Superior temporal gyrus (tissue), 1 donor: Measurements from ENCODE around the gene AGPAT3.

Source experiments
- DNase-seq: peaks from one replicate; pipeline ENCODE4 v3.0.0-alpha.2; 2016; ENCODE audit errors: extremely low spot score

AGPAT3 gene

DNA sequence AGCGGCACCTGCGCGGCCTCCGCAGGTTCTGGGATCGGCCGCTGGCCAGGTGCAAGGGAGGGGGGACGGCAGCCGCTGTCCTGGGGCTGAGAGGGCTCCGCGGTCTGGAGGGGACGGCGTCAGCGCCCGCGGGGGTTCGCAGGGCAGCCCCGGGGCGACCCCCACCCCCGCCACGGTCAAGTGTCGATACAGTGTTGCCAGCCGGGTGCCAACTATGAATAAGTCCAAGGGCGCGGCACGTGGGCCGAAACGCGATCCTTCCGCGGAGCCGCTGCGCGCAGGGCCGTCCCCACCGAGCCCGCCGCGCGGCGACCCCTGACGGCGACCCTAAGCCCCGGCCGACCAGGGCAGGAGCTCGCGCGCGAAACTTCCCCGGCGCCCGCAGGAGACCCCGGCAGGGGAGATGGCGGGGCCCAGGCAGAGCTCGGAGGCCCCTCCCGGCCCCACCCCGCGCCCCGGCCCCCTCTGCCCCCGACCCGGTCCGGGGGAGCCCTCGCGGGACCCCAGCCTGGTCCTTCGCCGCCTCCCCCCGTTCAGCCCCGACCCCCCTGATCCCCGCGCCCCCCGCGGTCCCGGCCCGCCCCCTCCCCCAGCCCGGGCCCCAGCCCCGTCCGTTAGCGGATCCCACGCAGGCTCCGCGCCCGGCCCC is 586 bp upstream of the AGPAT3 start:
- DNase-seq = no peak

DNA sequence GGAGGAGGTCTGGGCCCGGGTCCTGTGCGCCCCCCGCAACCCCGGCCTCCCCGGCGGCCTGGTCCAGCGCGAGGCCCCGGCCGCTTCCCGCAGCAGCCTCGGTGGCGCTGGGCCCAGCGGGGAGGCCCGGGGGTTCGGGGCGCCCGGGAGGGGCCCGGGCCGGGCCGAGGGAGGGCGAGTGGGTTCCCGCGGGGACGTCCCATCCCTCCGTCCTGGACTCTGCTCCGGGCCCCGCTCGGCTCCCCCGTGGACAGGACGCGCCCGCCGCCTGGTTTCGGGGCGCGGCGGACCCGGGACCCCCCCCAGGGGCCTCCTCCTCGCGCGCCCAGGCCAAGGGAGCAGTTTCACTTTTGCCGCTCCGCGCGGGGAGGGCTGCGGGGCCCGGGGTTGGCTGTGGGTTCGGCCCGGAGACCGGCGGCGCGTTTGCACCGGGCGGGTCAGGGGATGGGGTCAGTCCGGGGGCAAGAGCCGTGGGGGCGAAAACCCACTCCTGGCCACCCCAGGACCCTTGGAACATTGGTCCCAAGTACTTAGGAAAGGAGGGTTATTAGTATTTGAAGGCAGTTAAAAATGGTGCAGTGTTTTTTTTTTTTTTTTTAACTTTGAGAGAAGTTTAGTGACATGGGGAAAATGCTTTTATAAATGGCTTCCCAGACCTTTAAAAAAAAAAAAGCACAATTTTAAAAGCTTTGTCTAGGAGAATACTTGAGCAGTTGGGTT is 677 bp downstream of the AGPAT3 start:
- DNase-seq = no peak

DNA sequence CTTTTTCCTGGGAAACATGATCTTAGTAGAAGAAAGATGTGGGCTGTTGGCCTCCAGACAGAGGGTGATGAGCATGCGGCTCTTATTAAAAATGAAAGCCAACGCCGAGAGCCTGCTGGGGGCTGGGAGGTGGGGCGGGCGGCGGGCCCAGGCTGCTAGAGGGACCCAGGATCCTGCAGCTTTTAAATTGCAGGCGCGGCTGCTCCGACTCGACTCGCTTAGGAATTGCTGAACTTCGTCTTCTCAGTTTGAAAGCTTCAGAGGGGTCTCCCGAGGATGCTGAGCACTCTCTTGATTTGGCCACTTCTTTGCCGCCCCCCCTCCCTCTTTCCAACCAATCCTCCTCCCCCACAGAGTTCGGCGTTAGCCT is 1.2 kb downstream of the AGPAT3 start:
- DNase-seq = peak; percentile 26

DNA sequence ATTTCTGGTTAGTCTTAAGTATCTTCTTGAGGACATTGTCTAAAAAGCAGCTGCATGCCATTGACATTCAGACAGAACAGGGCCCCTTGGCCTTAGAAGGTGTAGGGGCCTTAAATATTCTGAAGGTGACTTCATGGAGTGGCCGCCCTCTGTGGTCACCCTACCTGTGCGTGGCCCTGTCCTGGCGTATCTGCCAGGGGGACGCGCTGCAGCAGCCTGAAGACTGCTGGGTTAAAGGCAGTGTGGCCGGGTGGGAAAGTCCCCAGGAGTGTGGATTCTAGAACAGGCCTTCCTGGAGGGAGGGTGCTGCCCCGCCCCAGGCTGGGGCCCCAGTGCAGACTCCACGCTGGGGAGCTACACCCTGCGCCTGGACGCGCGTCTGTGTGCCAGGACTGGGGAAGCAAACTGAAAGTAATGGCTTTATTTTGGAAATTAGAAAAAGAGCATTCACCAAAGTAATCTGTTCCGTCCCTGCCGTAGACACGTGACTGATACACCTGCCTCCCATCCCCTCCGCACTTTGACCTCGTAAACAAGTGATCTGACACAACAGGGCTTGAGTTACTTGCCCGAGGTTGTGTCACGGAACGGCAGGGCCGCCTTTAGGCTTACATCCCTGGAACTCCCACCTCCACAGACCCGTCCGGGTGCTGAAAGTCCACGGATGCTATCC is 1.8 kb downstream of the AGPAT3 start:
- DNase-seq = no peak

DNA sequence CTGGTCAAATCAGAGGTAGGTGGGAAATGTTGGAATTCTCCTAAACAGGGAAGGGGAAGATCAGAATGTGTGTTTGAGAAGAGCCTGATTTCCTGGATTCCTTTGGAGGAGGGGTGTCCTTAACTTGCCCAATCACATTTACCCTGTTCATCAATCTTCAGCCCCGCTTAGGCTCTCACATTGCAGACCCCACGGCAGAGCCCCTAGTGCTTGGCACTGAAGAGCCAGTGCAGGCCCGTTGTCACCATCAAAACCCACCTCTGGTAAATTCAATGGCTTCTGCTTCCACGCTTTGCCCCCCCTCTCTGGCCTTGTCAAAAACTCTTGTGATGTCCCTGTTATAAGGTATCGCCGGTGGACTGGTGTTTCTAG is 2.3 kb downstream of the AGPAT3 start:
- DNase-seq = no peak

DNA sequence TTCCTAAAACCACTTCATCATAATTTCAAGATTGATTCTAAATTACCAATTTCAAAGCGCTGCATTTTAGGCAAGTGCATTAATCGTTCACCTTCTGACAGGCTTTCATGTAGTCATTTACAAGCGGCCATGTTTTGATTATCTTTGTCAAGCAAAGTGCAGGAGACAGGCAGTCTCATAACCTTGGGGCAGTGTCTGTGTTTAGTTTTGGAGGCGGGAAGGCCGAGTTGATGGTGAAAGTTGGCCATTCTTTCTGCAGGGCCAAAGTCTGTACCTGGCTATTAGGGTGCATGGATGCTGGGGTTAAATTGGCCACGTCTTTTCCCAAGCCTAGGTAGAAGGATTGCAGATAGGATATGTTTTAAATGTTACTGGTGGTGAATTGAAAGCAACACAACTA is 2.9 kb downstream of the AGPAT3 start:
- DNase-seq = no peak

DNA sequence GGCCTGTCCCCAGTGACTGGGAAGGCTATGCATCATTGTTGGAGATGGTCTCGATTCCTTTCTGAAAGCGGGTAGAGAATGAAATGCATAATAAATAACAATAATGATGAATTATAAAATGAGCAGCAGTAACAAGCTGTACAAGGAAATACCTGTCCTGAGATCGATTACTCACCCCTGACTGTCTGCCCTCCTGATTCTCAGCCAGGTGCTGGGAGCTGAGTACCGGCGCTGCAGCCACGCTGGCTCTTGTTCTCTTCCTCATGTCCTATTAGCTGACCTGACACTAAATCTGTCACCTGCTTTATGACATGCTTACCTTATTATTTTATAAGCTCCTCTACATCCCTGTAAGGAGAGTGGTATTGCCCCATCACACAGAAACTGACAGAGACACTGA is 3.4 kb downstream of the AGPAT3 start:
- no peak for DNase-seq

DNA sequence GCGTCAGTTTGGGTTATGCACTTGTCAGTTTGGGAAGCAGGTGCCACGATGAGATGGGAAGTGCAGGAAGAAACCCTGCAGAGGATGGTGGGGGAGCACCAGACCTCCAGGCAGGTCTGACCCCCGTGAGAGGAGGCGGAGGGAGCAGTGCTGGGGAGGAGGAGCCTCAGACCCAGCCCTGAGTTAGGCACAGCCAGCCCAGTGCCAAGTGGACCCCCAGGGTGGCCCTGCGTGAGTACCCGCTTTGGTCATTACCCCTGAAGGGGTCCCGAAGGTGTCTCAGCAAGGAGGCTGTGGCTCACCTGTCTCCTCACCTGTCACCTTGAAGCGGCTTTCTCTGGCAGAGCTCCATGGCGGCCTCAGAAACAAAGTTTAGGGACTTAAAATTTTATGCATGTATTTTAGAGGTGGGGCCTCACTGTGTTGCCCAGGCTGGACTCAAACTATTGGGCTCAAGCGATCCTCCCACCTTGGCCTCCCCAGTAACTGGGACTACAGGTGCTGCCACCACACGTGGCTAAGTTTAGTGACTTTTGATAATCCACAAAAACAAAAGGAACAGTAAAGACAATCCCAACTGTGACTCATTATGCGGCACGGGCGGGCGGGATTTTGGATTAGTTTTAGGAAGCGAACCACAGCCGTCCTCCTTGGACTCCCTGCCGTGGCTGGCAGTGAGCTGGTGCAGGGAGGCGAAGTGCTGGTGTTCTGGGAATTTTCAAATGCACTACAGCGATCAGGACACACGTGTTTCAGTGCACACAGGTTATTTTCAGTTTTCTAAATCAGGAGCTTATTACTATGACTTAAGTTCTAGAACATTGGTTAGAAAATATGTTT is 4.7 kb downstream of the AGPAT3 start:
- no peak for DNase-seq

DNA sequence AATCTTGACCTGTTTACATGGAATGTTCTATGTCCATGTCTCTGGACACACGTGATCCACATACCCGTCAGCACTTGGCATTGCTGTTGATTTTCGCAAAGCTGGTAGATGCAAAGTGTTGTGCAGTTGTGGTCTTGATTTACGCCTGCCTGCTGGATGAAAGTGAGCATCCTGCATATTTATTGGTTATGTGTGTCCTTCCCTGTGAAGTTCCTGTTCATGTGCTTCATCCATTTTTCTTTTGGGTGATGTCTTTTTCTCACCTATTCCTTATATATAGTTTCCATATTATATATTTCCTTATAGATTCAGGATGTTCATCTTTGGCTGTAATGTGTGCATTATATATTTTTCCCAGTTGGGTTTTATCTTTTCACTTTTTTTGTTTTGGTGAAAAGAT is 6.5 kb downstream of the AGPAT3 start:
- DNase-seq = no peak

DNA sequence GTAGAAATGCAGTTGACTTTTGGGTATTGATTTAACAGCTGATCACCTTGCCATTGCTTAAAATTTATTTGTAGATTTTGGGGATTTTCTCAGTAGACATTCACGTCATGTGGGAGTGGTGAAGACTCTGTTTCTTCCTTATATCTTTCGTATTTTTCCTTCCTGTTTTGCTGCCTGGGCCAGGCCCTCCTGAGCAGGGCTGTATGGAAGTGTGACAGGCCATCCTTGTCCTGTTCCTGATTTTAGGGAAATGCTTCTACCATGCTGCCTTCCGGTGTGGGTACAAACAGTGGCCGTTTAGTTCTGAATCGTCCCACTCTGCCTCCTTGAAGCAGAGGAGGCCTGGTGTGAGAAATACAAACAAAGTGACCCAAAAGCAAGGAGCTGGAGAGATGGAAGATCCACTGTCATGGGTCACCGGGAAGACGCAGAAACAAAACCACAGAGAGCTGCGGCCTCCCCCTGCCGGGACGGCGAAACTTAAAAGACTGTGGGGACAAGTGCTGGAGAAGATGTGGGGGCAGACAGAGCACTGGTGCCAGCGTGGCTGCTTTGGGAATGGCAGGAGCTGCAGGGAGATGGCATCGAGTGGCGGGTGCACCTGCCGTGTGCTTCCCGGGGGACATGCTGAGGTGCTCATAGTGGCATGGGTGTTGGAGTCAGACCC is 7.6 kb downstream of the AGPAT3 start:
- DNase-seq = no peak

DNA sequence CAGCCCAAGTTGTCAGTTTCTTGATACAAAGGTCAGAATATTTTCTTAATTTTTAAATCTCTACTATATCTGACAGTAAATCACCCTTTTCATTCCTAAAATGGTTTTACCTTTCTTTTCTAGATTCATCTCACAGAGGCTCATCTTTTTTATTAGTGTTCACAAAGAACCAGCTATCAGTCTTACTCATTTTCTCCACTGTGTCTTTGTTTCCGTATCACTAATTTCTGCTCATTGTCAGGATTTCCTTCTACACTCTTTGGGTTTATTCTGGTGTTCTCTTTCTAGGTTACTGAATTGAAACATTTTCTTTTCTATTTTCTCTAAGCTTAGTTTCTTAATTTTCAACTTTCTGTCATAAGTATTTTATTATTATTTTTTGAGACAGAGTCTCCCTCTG is 8.7 kb downstream of the AGPAT3 start:
- DNase-seq = no peak

DNA sequence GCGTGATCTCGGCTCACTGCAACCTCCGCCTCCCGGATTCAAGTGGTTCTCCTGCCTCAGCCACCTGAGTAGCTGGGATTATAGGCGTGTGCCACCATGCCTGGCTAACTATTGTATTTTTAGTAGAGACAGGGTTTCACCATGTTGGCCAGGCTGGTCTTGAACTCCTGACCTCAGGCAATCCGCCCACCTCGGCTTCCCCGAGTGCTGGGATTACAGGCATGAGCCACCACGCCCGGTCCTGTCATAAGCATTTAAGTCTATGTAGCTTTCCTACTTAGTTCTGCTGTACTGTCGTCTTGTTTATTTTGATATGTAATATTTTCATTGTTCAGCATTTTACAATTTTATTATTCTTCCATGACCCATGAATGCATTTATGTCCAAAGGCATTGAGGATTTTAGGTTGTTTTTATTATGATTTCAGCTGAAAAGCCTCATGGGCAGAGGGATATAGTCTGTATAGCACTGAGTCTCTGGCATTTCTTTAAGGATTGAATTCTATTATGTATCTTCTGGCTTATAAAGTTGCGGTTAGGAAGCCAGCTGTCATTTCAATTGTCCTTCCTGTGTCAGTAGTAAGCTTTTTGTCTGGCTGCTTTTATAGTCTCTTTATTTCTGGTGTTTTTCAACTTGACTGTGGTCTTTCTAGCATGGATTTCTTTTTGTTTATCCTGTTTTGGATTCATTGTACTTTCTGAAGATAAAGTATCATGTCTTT is 9.2 kb downstream of the AGPAT3 start:
- no peak for DNase-seq

DNA sequence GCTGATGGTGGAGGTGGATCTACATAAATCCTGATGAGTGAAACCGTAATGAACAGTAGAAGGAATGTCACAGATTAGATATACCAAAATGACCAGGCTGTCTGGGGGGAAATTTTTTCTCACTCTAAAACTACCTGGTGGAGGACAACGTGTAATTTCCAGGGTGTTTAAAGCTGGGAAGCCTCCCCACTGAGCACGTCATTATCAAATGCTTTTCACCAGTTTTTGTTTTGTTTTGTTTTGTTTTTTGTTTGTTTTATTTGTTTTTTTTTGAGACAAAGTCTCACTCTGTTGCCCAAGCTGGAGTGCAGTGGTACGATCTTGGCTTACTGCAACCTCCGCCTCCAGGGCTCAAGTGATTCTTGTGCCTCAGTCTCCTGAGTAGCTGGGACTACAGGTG is 11.6 kb downstream of the AGPAT3 start:
- no peak for DNase-seq

DNA sequence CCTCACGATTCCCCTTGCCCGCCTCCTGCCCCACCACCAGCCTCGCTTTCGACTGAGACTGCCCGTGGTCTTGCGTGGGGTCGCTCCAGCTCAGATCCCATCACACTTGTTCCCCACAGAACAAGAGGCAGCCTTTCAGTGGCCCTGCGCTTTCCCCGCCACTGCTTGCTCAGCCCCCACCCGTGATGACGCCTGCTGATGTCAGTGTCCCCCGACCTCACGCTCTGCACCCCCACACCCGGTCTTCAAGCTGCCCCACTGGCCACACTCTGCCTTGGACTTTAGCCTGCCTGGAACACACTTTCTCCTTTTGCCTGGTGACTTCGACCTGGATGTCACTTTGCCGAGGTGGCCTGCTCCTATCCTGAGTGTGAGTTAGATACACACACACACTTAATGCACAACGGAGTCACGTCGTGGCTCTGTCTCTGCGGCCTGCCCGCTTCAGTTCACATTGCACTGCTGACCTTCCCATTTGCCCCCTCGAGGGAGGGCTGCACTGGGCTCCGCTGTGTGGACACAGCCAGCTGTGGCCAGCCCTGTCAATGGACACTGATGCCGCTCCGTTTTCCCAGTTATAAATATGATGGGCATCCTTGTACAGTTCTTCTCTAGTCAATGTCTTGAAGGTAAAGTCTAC is 13.0 kb downstream of the AGPAT3 start:
- DNase-seq = no peak

DNA sequence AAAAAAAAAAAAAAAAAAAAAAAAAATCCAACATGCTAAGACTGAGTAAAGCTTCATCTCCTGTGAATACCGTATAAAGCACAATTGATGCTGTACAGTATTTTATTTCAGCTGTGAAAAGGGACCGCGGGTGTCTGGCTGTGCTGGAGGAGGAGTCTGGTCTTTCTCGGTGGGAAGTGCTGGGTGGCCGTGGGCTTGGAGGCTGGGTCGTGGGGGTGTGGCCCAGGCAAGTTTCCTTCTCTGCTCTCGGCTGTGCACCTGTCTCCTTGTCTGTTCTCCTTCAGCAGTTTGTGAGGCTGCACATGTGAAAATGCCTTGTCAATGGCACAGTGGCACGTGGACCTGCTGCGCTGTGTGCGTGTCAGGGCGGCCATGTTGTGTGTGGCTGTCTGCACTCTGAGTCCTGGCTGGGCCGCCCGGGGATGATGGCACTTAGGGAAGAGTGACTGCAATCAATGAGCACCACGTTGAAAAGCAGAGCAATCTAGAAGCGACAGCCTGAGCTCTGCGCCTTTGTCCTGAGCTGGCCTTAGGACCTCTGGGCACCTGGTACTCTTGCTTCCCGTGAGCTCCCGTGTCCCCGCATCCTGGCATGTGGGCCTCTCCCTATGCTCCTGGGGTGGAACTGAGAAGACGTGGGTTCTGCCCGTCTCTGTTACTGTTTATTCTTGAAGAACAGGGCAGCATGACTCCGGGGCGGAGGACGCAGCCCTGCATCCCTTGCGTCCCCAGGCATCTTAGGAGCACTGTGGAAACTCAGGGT is 14.5 kb downstream of the AGPAT3 start:
- no peak for DNase-seq

DNA sequence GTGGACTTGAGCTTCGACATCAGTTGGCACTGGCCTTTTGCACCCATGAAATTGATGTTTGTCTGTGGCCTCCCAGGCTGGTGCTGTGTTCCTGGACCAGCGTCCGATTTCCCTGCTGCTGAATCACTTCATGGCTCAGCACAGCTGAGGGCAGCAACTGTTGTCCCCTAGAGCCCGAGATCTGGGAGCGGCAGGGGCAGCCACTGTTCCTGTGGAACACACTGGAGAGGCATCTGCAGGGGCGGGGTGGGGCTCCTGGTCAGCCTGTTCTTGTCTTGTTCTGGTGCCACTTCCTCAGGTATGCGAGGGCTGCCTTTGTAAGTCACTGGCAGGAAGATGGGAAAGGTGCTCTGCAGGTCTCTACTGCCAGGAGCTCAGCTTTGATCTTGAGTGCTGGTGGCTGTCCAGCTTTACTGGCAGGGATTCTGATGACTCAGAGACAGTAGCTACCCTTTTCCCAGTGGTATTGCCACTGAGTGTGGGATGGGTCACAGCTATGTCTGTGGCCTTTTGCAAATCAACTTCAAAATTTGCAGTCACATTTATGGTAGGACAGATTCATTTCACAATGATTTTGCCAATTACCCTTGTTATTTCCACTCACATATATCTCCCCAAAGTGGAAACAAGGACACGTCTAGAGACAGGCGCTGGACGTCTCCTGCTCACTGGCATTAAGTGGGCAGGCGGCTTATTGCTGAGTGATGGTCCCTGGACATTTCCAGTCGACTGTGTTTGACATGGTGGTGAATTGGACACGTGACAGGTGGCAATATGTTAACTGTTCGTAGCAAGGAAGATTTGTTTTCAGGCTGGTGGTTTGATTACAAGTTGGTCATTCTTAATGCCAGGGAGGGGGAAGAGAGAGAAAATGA is 15.3 kb downstream of the AGPAT3 start:
- DNase-seq = no peak

DNA sequence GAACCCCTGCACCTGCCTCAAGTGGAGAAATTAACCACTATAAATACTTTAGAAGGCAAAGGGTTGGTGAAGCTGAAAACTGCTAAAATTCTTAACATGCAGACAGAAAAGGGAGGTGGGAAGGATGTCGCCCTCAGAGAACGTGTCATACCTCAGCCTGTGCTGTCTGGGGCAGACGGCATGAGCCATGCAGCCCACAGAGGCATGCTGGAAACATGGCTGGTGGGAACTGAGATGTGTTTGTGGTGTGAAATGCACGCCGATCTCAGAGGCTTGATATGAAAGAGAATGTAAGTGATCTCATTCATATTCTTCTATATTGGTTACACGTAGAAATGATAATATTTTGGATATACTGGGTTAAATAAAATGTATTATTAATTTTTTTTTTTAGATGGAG is 16.3 kb downstream of the AGPAT3 start:
- no peak for DNase-seq

DNA sequence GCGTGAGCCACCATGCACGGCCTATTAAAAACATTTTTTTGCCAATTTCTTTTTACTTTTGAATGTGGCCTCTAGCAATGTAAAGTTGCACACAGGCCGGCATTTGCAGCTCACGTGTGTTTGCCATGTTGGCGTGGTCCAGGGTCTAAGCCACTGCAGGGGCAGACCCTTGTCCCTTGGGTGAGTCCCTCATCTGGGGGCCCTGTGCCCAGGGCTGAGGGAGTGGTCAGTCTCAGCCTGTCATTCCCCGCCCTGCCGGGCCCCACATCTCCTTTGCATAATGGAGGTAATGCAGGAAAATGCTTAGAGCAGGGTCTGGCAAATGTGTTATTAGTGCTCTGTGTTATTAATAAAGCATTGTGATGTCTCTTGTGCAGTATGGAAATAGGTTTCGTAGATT is 16.9 kb downstream of the AGPAT3 start:
- DNase-seq = no peak

DNA sequence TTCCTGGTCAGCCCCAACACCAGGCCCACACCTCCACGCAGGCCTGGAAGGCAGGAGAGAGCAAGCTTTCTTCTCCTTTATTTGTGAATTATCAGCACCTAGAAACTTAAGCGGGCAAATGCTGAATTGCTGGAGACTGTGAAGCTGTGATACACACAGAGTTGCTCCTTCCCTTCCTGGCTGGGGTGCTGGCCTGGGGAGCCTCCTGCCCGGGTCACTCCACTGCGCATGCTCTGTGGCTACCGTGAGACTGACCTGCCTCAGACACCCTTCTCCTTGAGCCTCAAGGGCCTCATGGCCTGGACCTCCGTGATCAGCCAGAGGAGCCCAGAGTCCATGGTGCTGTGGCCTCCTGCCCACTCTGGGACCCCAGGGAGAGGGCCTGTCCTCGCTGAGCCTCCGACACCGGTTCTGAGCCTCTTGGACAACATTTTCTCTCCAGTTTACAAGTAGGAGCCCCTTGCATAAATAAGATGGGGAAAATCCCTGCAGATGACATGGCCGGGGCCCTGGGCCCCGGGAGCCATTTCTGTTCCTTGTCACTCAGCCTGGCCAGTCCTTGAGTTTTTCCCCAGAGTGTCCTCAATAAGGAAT is 18.0 kb downstream of the AGPAT3 start:
- no peak for DNase-seq
